ENCODE measurements around the gene PRKG1. TPM values are rescaled to one million over a fixed set of nuclear protein-coding genes. Genes with fewer than 3 reads are reported as not detected.

PRKG1 gene
- total RNA-seq, 1 experiment from 2014 or later, result 16.5 TPM

GRCh38 chr10:52020173-52020572, 945.9 kb downstream of the PRKG1 start:
- no peak for ATAC-seq
- TF ChIP-seq ELF4 (CRISPR knock-in tag; IDR thresholded peaks at IDR 0.05; ENCODE audit: low read depth), result no peak
- TF ChIP-seq ESRRA (CRISPR knock-in tag; IDR thresholded peaks at IDR 0.05; ENCODE audit: borderline replicate concordance), result no peak
- TF ChIP-seq MLX (CRISPR knock-in tag; IDR thresholded peaks at IDR 0.05), result no peak
- TF ChIP-seq ZNF396 (CRISPR knock-in tag; IDR thresholded peaks at IDR 0.05; ENCODE audit: borderline replicate concordance), result no peak
- no peak for TF ChIP-seq ZBTB21 (CRISPR knock-in tag; IDR thresholded peaks at IDR 0.05; ENCODE audit: borderline replicate concordance)
- TF ChIP-seq TEAD1 (CRISPR knock-in tag; IDR thresholded peaks at IDR 0.05), result no peak
- TF ChIP-seq ZNF138 (CRISPR knock-in tag; conservative IDR thresholded peaks at IDR 0.05), result no peak
- TF ChIP-seq, protein P1, sequence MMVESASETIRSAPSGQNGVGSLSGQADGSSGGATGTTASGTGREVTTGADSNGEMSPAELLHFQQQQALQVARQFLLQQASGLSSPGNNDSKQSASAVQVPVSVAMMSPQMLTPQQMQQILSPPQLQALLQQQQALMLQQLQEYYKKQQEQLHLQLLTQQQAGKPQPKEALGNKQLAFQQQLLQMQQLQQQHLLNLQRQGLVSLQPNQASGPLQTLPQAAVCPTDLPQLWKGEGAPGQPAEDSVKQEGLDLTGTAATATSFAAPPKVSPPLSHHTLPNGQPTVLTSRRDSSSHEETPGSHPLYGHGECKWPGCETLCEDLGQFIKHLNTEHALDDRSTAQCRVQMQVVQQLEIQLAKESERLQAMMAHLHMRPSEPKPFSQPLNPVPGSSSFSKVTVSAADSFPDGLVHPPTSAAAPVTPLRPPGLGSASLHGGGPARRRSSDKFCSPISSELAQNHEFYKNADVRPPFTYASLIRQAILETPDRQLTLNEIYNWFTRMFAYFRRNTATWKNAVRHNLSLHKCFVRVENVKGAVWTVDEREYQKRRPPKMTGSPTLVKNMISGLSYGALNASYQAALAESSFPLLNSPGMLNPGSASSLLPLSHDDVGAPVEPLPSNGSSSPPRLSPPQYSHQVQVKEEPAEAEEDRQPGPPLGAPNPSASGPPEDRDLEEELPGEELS (CRISPR knock-in tag; IDR thresholded peaks at IDR 0.05), result no peak
- TF ChIP-seq ZNF263 (CRISPR knock-in tag; IDR thresholded peaks at IDR 0.05; ENCODE audit: low read depth), result no peak
- no peak for TF ChIP-seq EMX1 (CRISPR knock-in tag; IDR thresholded peaks at IDR 0.05)
- no peak for TF ChIP-seq CBFB (CRISPR knock-in tag; IDR thresholded peaks at IDR 0.05; ENCODE audit: low read depth)
- TF ChIP-seq PREB (CRISPR knock-in tag; IDR thresholded peaks at IDR 0.05; ENCODE audit: borderline replicate concordance), result no peak
- TF ChIP-seq JUN (CRISPR knock-in tag; IDR thresholded peaks at IDR 0.05), result no peak
- H3K36me3 Mint-ChIP-seq, result peaks cover 60% of the 10 kb centered on the region

GRCh38 chr10:52020702-52021101, 946.4 kb downstream of the PRKG1 start:
- Mint-ChIP-seq H3K4me3 (no peak overlapping the region), H3K9me3 (peaks cover 68% of the 10 kb centered on the region), H3K4me1 (peaks cover 44% of the 10 kb centered on the region), H3K27ac (peak overlapping the region; percentile 33; the same call in 1 of the 2 replicates), H3K36me3 (peaks cover 60% of the 10 kb centered on the region), H3K27me3 (ENCODE audit: low read depth) (peaks cover 13% of the 10 kb centered on the region)
- ChIA-PET CTCF (no interaction called here), POLR2A (no interaction called here)
- DNase-seq (ENCODE audit: low spot score) (no peak), ATAC-seq (peak; percentile 57)
- no peak for TF ChIP-seq NFATC4 (CRISPR knock-in tag; IDR thresholded peaks at IDR 0.05)
- no peak for TF ChIP-seq ZBTB21 (CRISPR knock-in tag; IDR thresholded peaks at IDR 0.05; ENCODE audit: borderline replicate concordance)
- TF ChIP-seq NR1H2 (CRISPR knock-in tag; IDR thresholded peaks at IDR 0.05), result no peak
- TF ChIP-seq ZNF396 (CRISPR knock-in tag; IDR thresholded peaks at IDR 0.05; ENCODE audit: borderline replicate concordance), result no peak
- TF ChIP-seq ZNF671 (CRISPR knock-in tag; IDR thresholded peaks at IDR 0.05), result no peak
- TF ChIP-seq ARID4B (CRISPR knock-in tag; IDR thresholded peaks at IDR 0.05; ENCODE audit: borderline replicate concordance), result no peak
- TF ChIP-seq, protein P2, sequence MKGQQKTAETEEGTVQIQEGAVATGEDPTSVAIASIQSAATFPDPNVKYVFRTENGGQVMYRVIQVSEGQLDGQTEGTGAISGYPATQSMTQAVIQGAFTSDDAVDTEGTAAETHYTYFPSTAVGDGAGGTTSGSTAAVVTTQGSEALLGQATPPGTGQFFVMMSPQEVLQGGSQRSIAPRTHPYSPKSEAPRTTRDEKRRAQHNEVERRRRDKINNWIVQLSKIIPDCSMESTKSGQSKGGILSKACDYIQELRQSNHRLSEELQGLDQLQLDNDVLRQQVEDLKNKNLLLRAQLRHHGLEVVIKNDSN (CRISPR knock-in tag; IDR thresholded peaks at IDR 0.05), result no peak; the same call in 1 of the 2 replicates
- TF ChIP-seq TEAD1 (CRISPR knock-in tag; IDR thresholded peaks at IDR 0.05), result 0 out of 2 replicates have a peak, but pooled peaks have one; percentile 33
- TF ChIP-seq AFF4 (CRISPR knock-in tag; IDR thresholded peaks at IDR 0.05; ENCODE audit: borderline replicate concordance), result no peak
- no peak for TF ChIP-seq SMAD3 (CRISPR knock-in tag; IDR thresholded peaks at IDR 0.05; ENCODE audit: borderline replicate concordance)
- TF ChIP-seq IRF2 (CRISPR knock-in tag; IDR thresholded peaks at IDR 0.05; ENCODE audit: borderline replicate concordance, low read depth), result no peak

More at GRCh38 chr10:52020173-52020572, 945.9 kb downstream of the PRKG1 start:
- ChIA-PET CTCF (interaction anchor here (1.9 kb wide), 1 partner anchor 16 kb away, joined by 6 read pairs; no protein-coding TSS in a partner anchor), POLR2A (no interaction called here)
- H3K27ac Mint-ChIP-seq, result 0 out of 2 replicates have a peak overlapping the region, but pooled peaks have one; percentile 8
- H3K9me3 Mint-ChIP-seq, result peaks cover 69% of the 10 kb centered on the region
- peaks cover 44% of the 10 kb centered on the region for H3K4me1 Mint-ChIP-seq
- DNase-seq (ENCODE audit: low spot score), result no peak
- no peak overlapping the region for H3K4me3 Mint-ChIP-seq
- H3K27me3 Mint-ChIP-seq (ENCODE audit: low read depth), result peaks cover 13% of the 10 kb centered on the region

Data from WTC11 (cell line).